Gastrocnemius medialis (tissue), 4 donors: ENCODE measurements around the gene ATP6V1E1.

ENCODE experiments used
- CTCF ChIP-seq, 5 experiments: fragments of 450-650 bp in 3 of 5; fragments of 200-600 bp in 2 of 5; sonication (generic) in 2 of 5; IDR thresholded peaks in 4 of 5; conservative IDR thresholded peaks in 1 of 5; 1 replicate in 4 of 5; 2 replicates in 1 of 5; pipeline ENCODE4 v1.5.1; 2016 to 2019; ENCODE audit warnings: antibody characterized with exemption in 5 of 5, mild to moderate bottlenecking in 3 of 5, moderate library complexity in 3 of 5
- POLR2A ChIP-seq, 2 donors: fragments of 450-650 bp; IDR thresholded peaks; one replicate each; pipeline ENCODE4 v1.6.1; 2017; ENCODE audit warnings: antibody characterized with exemption in 2 of 2, mild to moderate bottlenecking in 2 of 2, moderate library complexity in 2 of 2

- TF ChIP-seq CTCF (IDR thresholded peaks at IDR 0.05 in 4 of 5, conservative IDR thresholded peaks at IDR 0.05 in 1 of 5) (no peak), POLR2A (IDR thresholded peaks at IDR 0.05) (no peak)
Observed at GRCh38 chr22:17648569-17648968, 20.0 kb upstream of the ATP6V1E1 start.
